Measurements from ENCODE around the gene CTSH.

The CTSH gene, protein sequence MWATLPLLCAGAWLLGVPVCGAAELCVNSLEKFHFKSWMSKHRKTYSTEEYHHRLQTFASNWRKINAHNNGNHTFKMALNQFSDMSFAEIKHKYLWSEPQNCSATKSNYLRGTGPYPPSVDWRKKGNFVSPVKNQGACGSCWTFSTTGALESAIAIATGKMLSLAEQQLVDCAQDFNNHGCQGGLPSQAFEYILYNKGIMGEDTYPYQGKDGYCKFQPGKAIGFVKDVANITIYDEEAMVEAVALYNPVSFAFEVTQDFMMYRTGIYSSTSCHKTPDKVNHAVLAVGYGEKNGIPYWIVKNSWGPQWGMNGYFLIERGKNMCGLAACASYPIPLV

DNA sequence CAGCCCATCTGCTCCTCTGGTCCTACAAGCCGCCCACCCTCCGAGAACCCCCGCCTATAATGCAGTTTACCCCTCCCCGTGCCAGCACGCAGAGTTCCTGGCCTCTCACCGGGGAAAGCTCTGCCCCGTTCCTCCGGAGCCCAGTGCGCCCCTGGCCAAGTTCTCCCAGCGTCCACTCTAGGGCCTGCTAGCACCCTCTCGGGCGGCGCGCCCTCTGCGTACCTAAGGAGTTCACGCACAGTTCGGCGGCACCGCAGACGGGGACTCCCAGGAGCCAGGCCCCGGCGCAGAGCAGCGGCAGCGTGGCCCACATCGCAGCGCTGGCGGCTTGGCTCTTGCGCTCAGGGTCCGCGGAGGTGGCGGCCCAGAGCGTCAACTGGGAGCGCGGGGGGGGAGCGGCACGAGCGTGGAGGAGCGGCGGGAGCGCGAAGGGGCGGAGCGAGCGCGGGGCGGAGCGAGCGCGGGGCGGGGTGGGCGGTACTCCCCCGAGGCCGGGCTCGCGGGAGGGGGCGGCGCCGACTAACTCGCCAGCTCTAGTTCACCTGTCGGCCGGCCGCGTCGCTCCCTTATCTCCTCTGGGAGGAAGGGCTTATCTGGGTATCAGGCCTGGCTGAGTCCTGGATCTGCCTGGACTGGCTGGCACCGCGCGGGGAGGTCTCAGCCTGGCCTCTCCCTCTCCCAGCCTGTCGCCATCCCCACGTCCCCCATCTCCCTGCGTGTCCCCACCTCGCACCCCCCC lies at the start of gene CTSH:
CTSH (minus strand) TSS at position 378 of the 739 bp plus-strand sequence; CDS start at position 313, 65 bp downstream.
- DNase-seq (ENCODE audit: insufficient read length, low spot score) (peak; percentile 70), FAIRE-seq (peak; percentile 57)

DNA sequence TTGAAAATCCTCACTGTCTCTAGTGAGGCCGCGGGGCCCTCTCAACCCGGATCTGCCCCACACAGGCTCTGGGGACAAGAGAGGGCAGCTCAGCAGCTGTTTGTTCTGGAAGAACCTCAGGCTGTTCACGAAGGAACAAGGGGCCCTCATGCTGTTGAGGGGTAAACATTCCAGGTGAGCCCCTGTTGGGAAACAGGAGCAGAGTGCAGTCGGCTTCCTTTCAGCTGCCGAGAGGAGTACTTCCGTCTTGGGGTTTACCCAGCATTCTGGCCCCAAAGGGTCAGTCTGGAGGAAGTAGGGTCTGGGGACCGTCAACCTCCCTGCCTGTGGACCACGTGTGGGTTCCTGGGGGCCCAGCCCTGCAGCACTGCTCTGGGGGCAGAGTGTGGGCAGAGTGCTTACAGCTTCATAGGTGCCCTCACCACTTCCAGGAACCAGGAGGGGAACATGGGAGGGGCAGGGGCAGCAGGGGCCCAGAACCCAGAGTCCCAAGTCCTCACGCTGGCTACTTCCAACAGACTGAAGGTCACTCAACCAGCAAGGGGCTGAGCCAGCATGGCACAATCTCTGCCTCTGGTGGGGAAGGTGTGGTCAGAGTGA lies 49.2 kb upstream of the CTSH start:
- no peak for FAIRE-seq

DNA sequence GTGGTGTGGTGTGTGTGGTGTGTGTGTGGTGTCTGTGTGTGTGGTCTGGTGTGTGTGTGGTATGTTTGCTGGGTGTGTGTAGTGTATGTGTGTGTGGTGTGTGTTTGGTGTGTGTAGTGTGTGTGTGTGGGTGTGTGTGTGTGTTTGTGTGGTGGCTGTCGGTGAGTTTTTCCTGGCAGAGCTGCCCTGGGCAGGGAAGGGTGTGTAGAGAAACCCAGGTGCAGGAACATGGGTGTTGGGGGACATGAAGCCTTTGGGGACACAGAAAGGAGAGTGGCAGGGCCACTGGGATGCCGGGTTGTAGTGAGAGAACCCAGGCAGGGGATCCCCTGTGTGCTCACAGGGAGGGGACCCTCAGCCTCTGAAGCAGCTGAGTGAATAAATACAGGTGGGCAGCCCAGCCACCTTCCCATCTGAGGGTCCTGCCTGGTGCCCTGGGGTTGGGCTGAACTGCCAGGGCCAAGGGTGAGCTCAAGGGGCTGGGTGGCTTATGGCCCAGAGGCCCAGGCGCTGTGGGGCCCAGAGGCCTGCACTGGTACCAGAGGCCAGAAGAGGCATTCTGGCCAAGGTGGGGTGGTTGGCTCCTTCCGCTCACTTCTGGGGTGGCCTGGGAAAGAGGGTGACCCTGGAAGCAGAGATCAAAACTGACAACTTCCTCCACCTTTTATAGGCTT lies 48.5 kb upstream of the CTSH start:
- FAIRE-seq (no peak), DNase-seq (ENCODE audit: insufficient read length, low spot score) (no peak)

More for the DNA sequence above, 49.2 kb upstream of the CTSH start:
- no peak for DNase-seq (ENCODE audit: insufficient read length, low spot score)

DNA sequence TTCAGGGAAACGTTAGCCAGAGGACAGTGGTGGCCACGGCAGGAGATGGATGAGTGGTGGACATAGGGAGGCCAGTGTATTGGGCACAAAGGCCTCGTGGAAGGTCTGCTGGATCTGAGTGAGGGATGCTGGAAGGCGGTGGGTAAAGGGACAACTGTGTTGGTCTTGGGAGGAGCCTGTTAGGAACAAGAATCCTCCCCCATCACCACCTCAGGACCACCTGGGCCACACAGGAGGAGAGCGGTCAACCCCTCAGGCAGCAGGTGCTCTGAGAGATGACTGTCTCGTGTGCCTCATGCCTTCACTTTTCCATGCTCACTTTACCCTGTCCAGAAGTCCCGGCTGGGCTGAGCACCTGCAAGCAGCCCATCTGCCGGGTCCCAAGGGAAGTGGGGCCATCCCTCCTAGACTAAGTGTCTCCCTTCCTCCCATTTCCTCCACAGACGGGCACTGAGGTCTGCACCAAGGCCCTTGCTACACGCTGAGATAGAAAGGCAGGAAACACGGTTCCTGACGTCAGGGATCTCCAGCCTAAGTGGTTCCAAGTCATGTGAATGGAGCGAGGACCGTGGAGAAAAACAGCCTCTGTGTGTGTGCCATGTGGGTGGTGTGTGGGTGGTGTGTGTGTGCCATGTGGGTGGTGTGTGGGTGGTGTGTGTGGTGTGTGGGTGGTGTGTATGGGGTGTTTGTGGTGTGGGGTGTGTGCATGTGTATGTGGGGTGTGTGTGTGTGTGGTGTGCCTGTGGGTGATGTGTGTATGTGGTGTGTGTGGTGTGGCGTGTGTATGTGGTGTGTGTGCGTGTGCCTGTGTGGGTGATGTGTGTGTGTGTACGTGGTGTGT lies 47.8 kb upstream of the CTSH start:
- FAIRE-seq (peak; percentile 28), DNase-seq (ENCODE audit: insufficient read length, low spot score) (no peak)

DNA sequence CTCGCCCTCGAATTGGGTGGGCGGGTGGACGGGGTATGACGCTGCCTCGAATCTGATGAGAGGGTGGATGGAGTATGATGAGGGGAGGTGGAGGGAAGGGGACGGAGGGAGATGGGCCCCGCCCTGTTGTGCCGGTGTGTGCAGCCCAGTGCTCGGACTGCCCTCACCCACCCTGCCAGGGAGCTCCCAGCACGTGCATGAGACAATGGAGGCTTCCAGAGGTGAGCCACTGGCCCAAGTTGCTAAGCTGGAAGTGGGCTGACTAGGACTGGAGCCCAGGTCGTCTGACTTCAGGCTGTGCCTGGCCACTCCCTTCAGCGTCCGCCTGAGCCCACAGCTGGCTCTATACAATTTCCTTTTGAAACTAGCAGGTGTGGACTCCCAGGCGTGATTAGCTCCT lies 47.0 kb upstream of the CTSH start:
- DNase-seq (ENCODE audit: insufficient read length, low spot score) (no peak), FAIRE-seq (no peak)

DNA sequence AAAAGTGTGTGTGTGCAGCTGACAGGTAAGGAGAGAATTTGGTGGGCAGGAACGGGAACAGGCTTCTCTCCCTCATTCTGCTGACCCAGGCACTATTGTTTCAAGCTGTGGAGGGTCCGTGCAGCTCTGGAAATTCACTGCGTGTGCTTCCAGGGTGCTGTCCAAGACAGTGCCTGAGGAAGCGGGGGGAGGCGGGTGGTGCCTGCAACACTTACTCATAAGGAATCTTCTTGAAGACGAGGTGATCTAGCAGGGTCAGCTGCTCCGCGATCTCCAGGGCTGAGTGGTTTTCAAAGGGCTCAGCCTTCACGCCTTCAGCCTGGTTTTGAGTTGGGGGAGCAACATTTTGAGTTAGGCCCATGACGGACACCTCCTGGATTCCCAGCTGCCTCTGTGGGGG lies 46.6 kb upstream of the CTSH start:
- FAIRE-seq (no peak), DNase-seq (ENCODE audit: insufficient read length, low spot score) (no peak)

DNA sequence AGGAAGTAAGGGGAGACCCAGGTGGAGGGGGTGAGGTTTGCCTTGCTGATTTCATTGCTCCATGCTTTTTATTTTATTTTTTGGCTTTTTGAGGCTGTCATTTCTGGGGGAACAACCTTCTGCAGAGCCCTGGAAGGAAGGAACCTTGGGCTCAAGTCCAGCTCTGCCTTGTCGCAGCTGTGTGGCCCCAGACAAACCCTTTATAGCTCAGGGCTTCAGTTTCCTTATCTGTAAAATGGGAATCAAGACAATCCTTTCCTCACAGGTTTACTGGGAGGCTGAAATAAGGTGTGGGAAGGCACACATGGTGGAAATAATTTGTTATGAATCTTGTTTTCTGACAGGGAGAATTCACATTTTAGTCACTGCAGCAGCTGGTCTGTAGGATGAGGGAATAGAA lies 45.4 kb upstream of the CTSH start:
- FAIRE-seq: no peak
- DNase-seq (ENCODE audit: insufficient read length, low spot score): no peak

DNA sequence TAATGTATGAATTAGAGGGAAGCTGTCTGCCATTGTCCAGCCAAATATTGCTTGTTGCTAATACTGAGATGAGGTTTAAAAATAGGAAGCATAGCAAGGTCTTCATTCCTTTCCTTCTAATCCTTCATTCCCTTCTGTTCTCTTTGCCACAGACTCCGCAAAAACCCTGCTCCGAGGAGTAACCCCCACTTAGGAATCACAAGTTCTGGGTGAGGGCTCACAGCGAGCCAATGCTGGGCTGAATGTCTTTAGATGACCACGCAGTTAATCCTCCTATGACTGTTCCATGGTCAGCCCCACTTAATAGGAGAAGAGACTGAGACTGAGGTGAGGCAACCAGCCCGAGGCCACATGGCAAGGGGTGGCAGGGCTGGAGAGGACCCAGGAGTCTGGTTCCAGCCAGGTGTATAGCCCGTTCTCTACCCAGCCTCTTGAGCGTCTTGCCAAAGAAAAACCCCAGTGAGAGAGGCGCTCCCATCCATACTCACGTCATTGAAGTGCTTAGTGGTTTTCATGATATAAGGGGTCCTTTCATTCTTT lies 44.9 kb upstream of the CTSH start:
- FAIRE-seq (no peak), DNase-seq (ENCODE audit: insufficient read length, low spot score) (no peak)

DNA sequence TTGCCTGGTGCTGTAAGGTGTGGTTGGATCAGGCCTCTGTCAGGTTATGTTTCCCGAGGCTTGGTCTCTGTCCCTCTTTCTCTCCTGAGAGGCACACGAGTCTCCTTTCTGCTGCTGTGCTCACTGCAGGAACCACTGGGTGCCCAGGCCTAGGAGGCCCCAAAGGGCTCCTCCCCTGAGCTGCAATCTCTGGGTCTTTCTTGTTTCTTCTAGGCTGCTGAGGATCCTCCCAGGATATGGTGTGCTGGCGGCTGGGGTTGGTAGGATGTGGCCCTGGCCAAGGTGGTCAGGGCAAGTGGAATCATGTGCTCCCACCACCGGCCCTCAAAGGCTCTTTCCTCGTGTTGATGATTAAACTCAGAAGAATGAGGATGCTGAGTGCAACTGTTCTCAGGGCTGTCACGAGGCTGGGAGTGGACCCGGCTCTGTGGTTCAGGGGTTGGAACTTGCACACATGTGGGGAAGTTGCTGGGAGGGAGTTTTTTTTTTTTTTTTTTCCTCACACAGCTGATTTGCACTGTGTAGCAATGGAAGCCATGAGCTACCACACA lies 43.6 kb upstream of the CTSH start:
- FAIRE-seq: no peak
- no peak for DNase-seq (ENCODE audit: insufficient read length, low spot score)

DNA sequence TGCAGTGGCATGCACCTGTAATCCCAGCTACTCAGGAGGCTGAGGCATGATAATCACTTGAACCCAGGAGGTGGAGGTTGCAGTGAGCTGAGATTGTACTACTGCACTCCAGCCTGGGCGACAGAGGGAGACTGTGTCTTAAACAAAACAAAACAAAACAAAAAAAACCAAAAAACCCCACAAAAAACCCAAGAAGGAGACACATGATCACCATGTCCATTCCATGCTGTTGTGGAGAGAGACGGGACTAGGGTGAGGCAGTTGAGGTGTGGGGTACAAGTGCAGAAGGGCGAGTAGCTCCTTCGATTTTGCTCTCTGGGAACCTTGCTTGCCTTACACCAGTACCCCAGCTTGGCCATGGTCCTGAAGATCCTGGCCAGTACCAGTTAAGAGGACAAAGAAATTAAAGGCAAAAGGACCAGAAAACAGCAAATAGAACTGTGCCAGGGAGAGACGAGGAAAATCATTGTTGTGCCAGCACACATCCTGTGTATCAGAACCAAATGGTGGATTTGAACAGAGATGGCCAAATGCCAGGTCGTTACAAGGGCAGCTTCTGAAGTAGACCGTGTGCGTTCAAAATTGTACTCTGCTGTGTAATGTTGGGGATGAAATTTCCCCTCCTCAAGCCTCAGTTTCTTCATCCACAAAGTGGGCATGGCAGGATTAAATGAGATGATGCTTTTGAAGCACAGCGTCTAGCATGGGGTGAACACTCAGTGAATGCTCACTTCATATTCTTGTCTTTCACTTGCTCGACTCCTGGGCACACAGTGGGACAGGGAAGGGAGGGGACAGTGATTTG lies 42.9 kb upstream of the CTSH start:
- no peak for DNase-seq (ENCODE audit: insufficient read length, low spot score)
- FAIRE-seq: no peak

DNA sequence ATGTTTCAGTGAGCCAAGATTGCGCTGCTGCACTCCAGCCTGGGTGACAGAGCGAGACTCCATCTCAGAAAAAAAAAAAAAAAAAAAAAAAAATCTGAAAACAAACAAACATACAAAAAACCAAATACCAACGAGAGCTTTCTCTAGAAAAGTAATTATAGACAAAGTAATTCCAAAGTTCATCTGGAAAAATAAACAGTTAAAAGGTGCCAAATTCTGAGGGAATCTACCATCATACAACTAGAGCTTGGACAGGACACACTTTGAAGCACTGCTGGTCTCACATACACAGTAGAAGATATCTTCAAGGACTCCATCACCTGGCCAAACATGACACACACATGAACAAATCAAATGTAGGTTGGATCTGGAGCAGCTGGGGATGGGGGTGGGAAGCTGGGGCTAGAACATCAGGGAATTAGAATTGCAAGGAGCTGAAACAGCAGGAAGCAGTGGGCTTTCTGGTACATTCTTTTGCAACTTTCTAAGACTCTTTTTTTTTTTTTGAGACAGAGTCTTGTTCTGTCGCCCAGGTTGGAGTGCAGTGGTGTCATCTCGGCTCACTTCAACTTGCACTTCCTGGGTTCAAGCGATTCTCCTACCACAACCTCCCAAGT lies 41.1 kb upstream of the CTSH start:
- FAIRE-seq (no peak), DNase-seq (ENCODE audit: insufficient read length, low spot score) (no peak)

DNA sequence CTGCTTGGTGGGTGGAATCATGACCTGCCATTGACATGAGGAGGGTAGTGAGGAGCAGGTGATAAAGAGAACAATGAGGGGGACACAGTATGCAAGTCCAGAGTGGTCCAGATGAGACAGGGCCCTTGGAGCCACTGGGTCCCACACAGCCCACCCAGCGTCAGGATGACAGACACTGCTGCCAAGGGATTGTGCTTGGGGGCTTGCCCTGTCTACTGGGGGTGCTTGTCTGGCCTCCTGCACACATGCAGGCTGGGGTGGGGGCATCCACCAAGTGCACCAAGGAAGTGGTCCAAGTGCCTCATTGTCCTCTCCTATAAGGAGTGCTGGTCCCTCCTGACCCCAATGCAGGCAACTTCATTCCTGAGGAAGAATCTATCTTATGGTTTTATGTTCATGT lies 39.2 kb upstream of the CTSH start:
- FAIRE-seq (no peak), DNase-seq (ENCODE audit: insufficient read length, low spot score) (no peak)

DNA sequence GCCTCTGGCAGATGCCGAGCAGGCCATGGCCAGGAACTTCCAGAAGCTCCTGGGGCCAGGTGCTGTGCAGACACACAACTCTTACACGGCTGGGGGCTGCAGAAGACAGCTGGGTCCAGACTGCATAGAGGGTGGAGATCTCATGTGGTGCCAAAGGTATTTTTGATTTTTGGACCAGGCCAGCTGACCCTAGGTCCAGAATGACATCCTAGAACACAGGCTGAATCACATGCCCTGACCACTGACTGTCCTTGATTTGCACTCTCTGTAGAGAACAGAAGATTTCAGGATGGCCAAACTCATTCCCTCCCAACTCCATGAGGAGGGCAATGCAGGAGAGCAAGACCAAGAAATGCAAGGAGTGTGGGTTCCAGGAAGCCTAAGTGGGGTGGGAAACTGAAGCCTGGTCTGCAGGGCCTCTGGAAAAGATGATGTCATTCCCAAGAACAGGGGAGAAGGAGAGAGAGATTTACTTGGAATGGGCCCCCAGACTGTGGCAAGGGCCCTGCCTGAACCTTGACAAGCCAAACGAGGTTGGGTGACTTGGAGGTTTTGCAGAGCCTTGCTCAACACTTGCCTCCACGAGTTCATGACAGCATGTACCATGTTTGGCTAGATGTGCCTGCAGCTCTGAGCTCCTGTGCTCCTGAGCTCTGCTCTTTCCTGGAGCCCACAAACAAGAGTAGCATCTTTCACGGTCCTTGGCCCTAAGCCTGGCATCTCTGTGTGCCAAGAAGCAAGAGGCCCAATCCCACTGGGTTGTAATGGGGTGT lies 38.5 kb upstream of the CTSH start:
- DNase-seq (ENCODE audit: insufficient read length, low spot score) (no peak), FAIRE-seq (no peak)

DNA sequence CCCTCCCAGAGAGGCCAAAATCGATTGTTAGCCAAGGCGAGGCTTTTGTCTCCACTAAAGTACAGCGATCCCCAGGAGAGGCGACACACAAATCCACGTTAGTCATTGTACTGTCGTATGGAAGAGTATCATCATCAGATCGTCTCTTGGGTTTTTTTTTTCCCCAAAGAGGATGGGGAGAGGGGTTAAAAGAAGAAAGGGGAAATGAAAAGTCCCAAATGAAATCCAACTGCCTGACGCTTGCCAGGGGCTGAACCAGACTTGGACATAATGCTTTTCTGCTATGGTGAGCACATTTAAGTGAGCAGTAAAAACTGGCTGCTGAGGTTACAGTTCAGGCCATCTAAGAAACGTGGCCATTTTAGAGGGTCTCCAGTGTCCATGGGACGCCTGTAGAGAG lies 37.9 kb upstream of the CTSH start:
- FAIRE-seq (no peak), DNase-seq (ENCODE audit: insufficient read length, low spot score) (no peak)

DNA sequence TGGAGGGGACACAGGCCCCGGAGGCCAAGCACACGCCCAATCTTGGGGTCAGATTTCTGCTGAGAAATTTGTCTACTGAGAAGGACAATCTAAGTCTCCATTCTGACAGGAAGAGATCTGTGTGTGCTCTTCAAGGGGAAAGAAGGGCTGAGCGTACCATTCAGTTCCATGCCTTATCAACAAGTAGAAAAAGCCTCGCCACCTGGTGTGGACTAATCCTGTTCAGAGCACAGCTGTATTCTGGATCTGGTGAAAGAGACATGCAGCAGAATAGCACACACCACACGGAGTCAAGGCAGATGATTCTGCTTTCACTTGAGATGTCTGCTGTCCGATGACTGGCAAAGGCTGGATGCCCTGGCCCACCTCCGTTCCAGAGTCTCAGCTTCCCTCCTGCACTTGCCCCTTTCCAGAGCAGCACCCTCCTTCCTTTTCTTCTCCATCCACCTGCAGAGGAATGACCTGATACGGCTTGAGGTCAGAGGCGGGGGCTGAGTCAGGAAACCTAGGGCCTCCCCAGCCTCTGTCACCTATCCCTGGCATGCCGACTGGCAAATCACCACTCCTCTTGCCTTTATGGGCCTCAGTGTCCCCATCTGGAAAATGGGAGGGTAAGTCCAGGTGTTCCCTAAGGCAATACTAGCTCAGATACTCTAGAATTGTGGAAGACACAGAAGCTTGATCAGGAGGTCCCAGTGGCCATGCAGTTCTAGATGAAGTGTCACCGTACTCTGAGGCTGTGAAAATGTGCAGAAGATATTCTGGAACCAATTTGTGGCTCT lies 36.9 kb upstream of the CTSH start:
- DNase-seq (ENCODE audit: insufficient read length, low spot score) (no peak), FAIRE-seq (no peak)

DNA sequence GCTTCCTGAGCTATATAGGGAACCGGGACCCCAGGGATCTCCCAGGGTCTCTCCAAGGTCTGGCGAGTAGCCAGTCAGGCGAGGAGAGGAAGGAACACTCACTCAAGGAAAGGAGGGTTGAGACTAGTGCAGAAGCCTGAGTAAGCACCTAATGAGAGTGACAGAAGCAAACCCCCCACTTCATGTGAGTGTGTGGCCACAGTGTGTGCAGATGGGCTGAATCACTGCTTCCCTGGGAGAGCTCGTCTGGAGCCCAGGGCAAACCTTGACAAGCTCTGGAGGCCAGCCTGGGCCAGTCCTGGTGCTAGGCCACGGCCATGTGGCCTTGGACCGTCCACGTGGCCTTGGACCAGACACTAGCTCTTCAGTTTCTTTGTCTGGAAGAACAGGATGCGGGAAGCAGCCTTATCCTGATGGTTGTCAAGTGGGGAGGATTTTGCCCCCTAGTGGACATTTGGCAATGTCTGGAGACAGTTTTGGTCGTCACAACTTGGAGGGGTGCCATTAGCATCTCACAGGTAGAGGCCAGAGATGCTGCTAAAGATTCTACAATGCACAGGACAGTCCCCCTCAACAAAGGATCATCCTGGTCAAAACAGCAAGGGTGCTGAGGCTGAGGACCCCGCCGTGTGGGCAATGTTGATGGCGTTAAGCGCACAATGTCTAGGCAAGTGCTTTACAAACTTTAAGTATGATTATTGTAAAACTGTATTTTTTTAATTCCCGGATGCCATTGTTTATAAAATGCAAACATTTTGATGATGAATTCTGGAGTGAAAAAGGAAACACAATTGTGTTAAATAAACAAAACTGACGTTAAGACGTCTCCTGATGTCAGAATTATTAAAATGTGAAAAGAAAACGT lies 34.8 kb upstream of the CTSH start:
- peak; percentile 89 for FAIRE-seq
- DNase-seq (ENCODE audit: insufficient read length, low spot score): no peak

All from GM19239 (cell line).